Myocyte (in vitro differentiated cells): ENCODE data around the gene LRIG1. TPM values are rescaled to one million over a fixed set of nuclear protein-coding genes. Genes with fewer than 3 reads are reported as not detected.
A peak's percentile ranks its signal among the peaks of the same experiment; 100 is the strongest.

Source experiments
- DNase-seq: peaks from one replicate; pipeline ENCODE4 v3.0.0-alpha.2; 2012; ENCODE audit warnings: low read depth
- total RNA-seq: library from RNA; depleted of rRNA; stranded (reverse); fragments of >200 nt; gene quantifications from 2 replicates; pipeline ENCODE4 v1.2.3, GENCODE V29; 2014

LRIG1 gene
- total RNA-seq, 1 donor from 2014 or later, result 3.4 TPM

- no peak for DNase-seq
Measured at GRCh38 chr3:66406163-66406562, 94.7 kb downstream of the LRIG1 start.

- DNase-seq, result peak; percentile 48
Measured at GRCh38 chr3:66405701-66406091, 95.1 kb downstream of the LRIG1 start.

GRCh38 chr3:66404903-66405700 lies 95.7 kb downstream of the LRIG1 start:
- no peak for DNase-seq

- DNase-seq, result no peak
Measured at GRCh38 chr3:66404197-66404596, 96.6 kb downstream of the LRIG1 start.

- DNase-seq, result no peak
Measured at GRCh38 chr3:66403323-66403990, 97.4 kb downstream of the LRIG1 start.

GRCh38 chr3:66402596-66403290 lies 98.1 kb downstream of the LRIG1 start:
- DNase-seq, result no peak

- DNase-seq, result no peak
Measured at GRCh38 chr3:66401675-66402491, 98.9 kb downstream of the LRIG1 start.

- DNase-seq, result no peak
Measured at GRCh38 chr3:66401157-66401550, 99.7 kb downstream of the LRIG1 start.

- DNase-seq, result no peak
Measured at GRCh38 chr3:66400411-66401156, 100.2 kb downstream of the LRIG1 start.

GRCh38 chr3:66399529-66400232 lies 101.1 kb downstream of the LRIG1 start:
- no peak for DNase-seq

- DNase-seq, result peak; percentile 44
Measured at GRCh38 chr3:66398228-66399025, 102.4 kb downstream of the LRIG1 start.

- no peak for DNase-seq
Measured at GRCh38 chr3:66397745-66398144, 103.1 kb downstream of the LRIG1 start.

- no peak for DNase-seq
Measured at GRCh38 chr3:66396888-66397287, 103.9 kb downstream of the LRIG1 start.

GRCh38 chr3:66396161-66396760 lies 104.6 kb downstream of the LRIG1 start:
- no peak for DNase-seq

GRCh38 chr3:66395635-66396034 lies 105.2 kb downstream of the LRIG1 start:
- DNase-seq, result no peak

- DNase-seq, result no peak
Measured at GRCh38 chr3:66394753-66395249, 106.0 kb downstream of the LRIG1 start.

- no peak for DNase-seq
Measured at GRCh38 chr3:66394019-66394752, 106.6 kb downstream of the LRIG1 start.
